Medulla oblongata (tissue), 1 donor: ENCODE measurements around the gene MEN1.

Experiments used
- DNase-seq: peaks from one replicate; pipeline ENCODE4 v3.0.0-alpha.2; 2015; ENCODE audit errors: extremely low spot score

Gene MEN1

GRCh38 chr11:64810271-64810890 is at the start of gene MEN1:
MEN1 (minus strand) TSS chr11:64810551; CDS start chr11:64810109, 442 bp downstream.
- DNase-seq, result peak; percentile 97

GRCh38 chr11:64859542-64860414 is 49.4 kb upstream of the MEN1 start:
- no peak for DNase-seq

- DNase-seq, result no peak
These were observed 48.3 kb upstream of the MEN1 start for GRCh38 chr11:64858467-64859263.

- DNase-seq, result no peak
These were observed 47.1 kb upstream of the MEN1 start for GRCh38 chr11:64857485-64857884.

- peak; percentile 55 for DNase-seq
These were observed 46.3 kb upstream of the MEN1 start for GRCh38 chr11:64856382-64857227.

GRCh38 chr11:64855596-64856304 is 45.4 kb upstream of the MEN1 start:
- DNase-seq, result no peak

GRCh38 chr11:64854534-64855502 is 44.5 kb upstream of the MEN1 start:
- DNase-seq, result no peak

- DNase-seq, result no peak
These were observed 43.8 kb upstream of the MEN1 start for GRCh38 chr11:64854157-64854533.

GRCh38 chr11:64853709-64854108 is 43.4 kb upstream of the MEN1 start:
- DNase-seq, result no peak

- DNase-seq, result no peak
These were observed 42.6 kb upstream of the MEN1 start for GRCh38 chr11:64852804-64853509.

GRCh38 chr11:64851831-64852351 is 41.5 kb upstream of the MEN1 start:
- DNase-seq, result no peak

- DNase-seq, result no peak
These were observed 40.7 kb upstream of the MEN1 start for GRCh38 chr11:64850979-64851567.

- no peak for DNase-seq
These were observed 39.4 kb upstream of the MEN1 start for GRCh38 chr11:64849598-64850356.

GRCh38 chr11:64848826-64849597 is 38.7 kb upstream of the MEN1 start:
- no peak for DNase-seq

GRCh38 chr11:64848214-64848825 is 38.0 kb upstream of the MEN1 start:
- no peak for DNase-seq

GRCh38 chr11:64846998-64847666 is 36.8 kb upstream of the MEN1 start:
- DNase-seq, result peak; percentile 95
